Neural cell (in vitro differentiated cells): ENCODE results near the gene RPRD1A. TPM values are rescaled to one million over a fixed set of nuclear protein-coding genes. Genes with fewer than 3 reads are reported as not detected.

Source experiments
- H2AFZ ChIP-seq: fragments of 200-600, 300-800 bp; sonication (generic), shearing (Covaris generic); 2 replicates; pipeline ENCODE4 v1.6.0; 2014; ENCODE audit warnings: low read depth, mild to moderate bottlenecking, antibody characterized with exemption, low read length, moderate library complexity
- H3F3A ChIP-seq: fragments of 200-600 bp; shearing (Covaris generic); 2 replicates; pipeline ENCODE4 v1.6.1; 2016; ENCODE audit warnings: mild to moderate bottlenecking, moderate library complexity, mixed read lengths, antibody characterized with exemption, low read length; ENCODE audit not compliant: insufficient read depth, poor library complexity, severe bottlenecking
- H3K27ac ChIP-seq: fragments of 200-600, 300-800 bp; sonication (generic), shearing (Covaris generic); 2 replicates; pipeline ENCODE4 v1.5.1; 2014; ENCODE audit warnings: mild to moderate bottlenecking, low read length, moderate library complexity
- H3K27me3 ChIP-seq: fragments of 300-800, 200-600 bp; sonication (generic), shearing (Covaris generic); 2 replicates; pipeline ENCODE4 v1.6.0; 2014; ENCODE audit warnings: mild to moderate bottlenecking, low read depth, low read length, moderate library complexity; ENCODE audit not compliant: insufficient read depth
- H3K36me3 ChIP-seq: fragments of 300-800, 200-600 bp; sonication (generic), shearing (Covaris generic); 2 replicates; pipeline ENCODE4 v1.5.1; 2014; ENCODE audit warnings: mild to moderate bottlenecking, antibody characterized with exemption, low read length, moderate library complexity; ENCODE audit not compliant: insufficient read depth
- H3K4me2 ChIP-seq: fragments of 300-800, 200-600 bp; sonication (generic), shearing (Covaris generic); 2 replicates; pipeline ENCODE4 v1.6.0; 2014; ENCODE audit warnings: mild to moderate bottlenecking, low read length
- H3K4me3 ChIP-seq: fragments of 300-800, 200-600 bp; sonication (generic), shearing (Covaris generic); 2 replicates; pipeline ENCODE4 v1.5.1; 2014; ENCODE audit warnings: mild to moderate bottlenecking, low read length, moderate library complexity
- H3K79me2 ChIP-seq: fragments of 200-600 bp; shearing (Covaris generic); replicated peaks from 2 replicates; pipeline ENCODE4 v1.6.0; 2014; ENCODE audit warnings: mild to moderate bottlenecking, low read length, moderate library complexity; ENCODE audit not compliant: insufficient read depth
- H3K9ac ChIP-seq: fragments of 300-800, 200-600 bp; sonication (generic), shearing (Covaris generic); 2 replicates; pipeline ENCODE4 v1.6.1; 2016; ENCODE audit warnings: mild to moderate bottlenecking, low read length, mixed read lengths
- H3K9me2 ChIP-seq: fragments of 200-600 bp; shearing (Covaris generic); 2 replicates; pipeline ENCODE4 v1.6.1; 2016; ENCODE audit warnings: mild to moderate bottlenecking, low read length, mixed read lengths; ENCODE audit not compliant: insufficient read depth
- H3K9me3 ChIP-seq: fragments of 200-600, 300-800 bp; sonication (generic), shearing (Covaris generic); 2 replicates; pipeline ENCODE4 v1.6.1; 2016; ENCODE audit warnings: mild to moderate bottlenecking, mixed run types, low read length, moderate library complexity, mixed read lengths
- H4K20me1 ChIP-seq: fragments of 200-600 bp; shearing (Covaris generic); 2 replicates; pipeline ENCODE4 v1.6.1; 2016; ENCODE audit warnings: mild to moderate bottlenecking, mixed run types; ENCODE audit not compliant: insufficient read depth
- CTCF ChIP-seq: fragments of 450-650 bp; IDR thresholded peaks from 2 replicates; pipeline ENCODE4 v1.5.1; 2014; ENCODE audit warnings: antibody characterized with exemption, mild to moderate bottlenecking, moderate library complexity; ENCODE audit not compliant: poor library complexity, severe bottlenecking
- EP300 ChIP-seq: fragments of 450-650 bp; conservative IDR thresholded peaks from 2 replicates; pipeline ENCODE4 v1.6.1; 2014; ENCODE audit warnings: antibody characterized with exemption, mild to moderate bottlenecking, moderate library complexity; ENCODE audit not compliant: poor library complexity, severe bottlenecking
- EZH2 ChIP-seq: fragments of 200-600, 300-800 bp; shearing (Covaris generic), sonication (generic); IDR thresholded peaks from 2 replicates; pipeline ENCODE4 v1.6.1; 2014; ENCODE audit warnings: antibody characterized with exemption, low read length, borderline replicate concordance, mild to moderate bottlenecking; ENCODE audit not compliant: insufficient read depth, poor library complexity, severe bottlenecking
- MXI1 ChIP-seq: fragments of 450-650 bp; conservative IDR thresholded peaks from 2 replicates; pipeline ENCODE4 v1.6.1; 2014; ENCODE audit warnings: antibody characterized with exemption, mild to moderate bottlenecking; ENCODE audit not compliant: poor library complexity, severe bottlenecking
- POLR2AphosphoS5 ChIP-seq: IDR thresholded peaks from 2 replicates; pipeline ENCODE4 v1.6.1; 2012
- RAD21 ChIP-seq: fragments of 450-650 bp; conservative IDR thresholded peaks from 2 replicates; pipeline ENCODE4 v1.6.1; 2014; ENCODE audit warnings: antibody characterized with exemption, mild to moderate bottlenecking, moderate library complexity
- SMC3 ChIP-seq: fragments of 450-650 bp; conservative IDR thresholded peaks from 2 replicates; pipeline ENCODE4 v1.6.1; 2014; ENCODE audit warnings: antibody characterized with exemption, mild to moderate bottlenecking, moderate library complexity; ENCODE audit not compliant: poor library complexity
- TAF1 ChIP-seq: IDR thresholded peaks from 2 replicates; pipeline ENCODE4 v1.6.1; 2012; ENCODE audit warnings: low read depth
- polyA plus RNA-seq: library from polyadenylated mRNA; depleted of rRNA; stranded (reverse); fragments of >200 nt; gene quantifications from 2 replicates; pipeline ENCODE4 v1.2.3, GENCODE V29; 2014
- TF ChIP-seq, protein P1 (sequence below): IDR thresholded peaks from 2 replicates; pipeline ENCODE4 v1.6.1; 2012; ENCODE audit warnings: borderline replicate concordance

RPRD1A gene
- polyA plus RNA-seq, 1 donor from 2014 or later = 129 TPM

DNA sequence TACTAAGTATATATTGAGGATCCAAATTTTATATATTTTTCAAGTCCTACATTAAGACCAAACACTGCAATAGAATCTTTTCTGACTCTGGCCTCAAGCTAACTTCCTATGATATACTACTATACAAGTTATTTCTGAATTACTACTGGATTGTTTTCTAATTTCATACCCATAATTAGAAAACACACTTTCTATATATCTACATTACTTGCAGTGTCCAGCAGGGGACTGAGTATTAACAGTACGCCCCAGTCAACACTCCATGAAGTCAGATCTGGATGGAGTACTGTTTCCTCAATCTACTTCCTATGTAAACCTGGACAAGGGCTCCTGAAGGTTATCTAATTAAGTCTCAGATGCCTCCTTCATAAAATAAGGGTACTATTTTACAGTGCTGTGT is 68.4 kb downstream of the RPRD1A start:
- no peak for TF ChIP-seq EP300
- TF ChIP-seq TAF1 = no peak
- TF ChIP-seq RAD21 = no peak
- no peak for TF ChIP-seq POLR2AphosphoS5
- no peak for TF ChIP-seq EZH2
- no peak for TF ChIP-seq CTCF
- TF ChIP-seq, protein P1, sequence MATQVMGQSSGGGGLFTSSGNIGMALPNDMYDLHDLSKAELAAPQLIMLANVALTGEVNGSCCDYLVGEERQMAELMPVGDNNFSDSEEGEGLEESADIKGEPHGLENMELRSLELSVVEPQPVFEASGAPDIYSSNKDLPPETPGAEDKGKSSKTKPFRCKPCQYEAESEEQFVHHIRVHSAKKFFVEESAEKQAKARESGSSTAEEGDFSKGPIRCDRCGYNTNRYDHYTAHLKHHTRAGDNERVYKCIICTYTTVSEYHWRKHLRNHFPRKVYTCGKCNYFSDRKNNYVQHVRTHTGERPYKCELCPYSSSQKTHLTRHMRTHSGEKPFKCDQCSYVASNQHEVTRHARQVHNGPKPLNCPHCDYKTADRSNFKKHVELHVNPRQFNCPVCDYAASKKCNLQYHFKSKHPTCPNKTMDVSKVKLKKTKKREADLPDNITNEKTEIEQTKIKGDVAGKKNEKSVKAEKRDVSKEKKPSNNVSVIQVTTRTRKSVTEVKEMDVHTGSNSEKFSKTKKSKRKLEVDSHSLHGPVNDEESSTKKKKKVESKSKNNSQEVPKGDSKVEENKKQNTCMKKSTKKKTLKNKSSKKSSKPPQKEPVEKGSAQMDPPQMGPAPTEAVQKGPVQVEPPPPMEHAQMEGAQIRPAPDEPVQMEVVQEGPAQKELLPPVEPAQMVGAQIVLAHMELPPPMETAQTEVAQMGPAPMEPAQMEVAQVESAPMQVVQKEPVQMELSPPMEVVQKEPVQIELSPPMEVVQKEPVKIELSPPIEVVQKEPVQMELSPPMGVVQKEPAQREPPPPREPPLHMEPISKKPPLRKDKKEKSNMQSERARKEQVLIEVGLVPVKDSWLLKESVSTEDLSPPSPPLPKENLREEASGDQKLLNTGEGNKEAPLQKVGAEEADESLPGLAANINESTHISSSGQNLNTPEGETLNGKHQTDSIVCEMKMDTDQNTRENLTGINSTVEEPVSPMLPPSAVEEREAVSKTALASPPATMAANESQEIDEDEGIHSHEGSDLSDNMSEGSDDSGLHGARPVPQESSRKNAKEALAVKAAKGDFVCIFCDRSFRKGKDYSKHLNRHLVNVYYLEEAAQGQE = no peak
- no peak for TF ChIP-seq MXI1
- H4K20me1 ChIP-seq = no peaks in the 10 kb centered on the region
- H3K9me3 ChIP-seq = no peaks in the 10 kb centered on the region
- no peak overlapping the region for H3K4me3 ChIP-seq
- H3K9me2 ChIP-seq = no peaks in the 10 kb centered on the region
- H3F3A ChIP-seq = no peaks in the 10 kb centered on the region
- H3K4me2 ChIP-seq = no peak overlapping the region
- no peaks in the 10 kb centered on the region for H3K79me2 ChIP-seq
- H3K27ac ChIP-seq = no peak overlapping the region
- no peak overlapping the region for H2AFZ ChIP-seq
- H3K27me3 ChIP-seq = no peaks in the 10 kb centered on the region
- H3K9ac ChIP-seq = no peak overlapping the region
- no peaks in the 10 kb centered on the region for H3K36me3 ChIP-seq

GRCh38 chr18:35993013-35993412 is 74.3 kb downstream of the RPRD1A start:
- no peak overlapping the region for H3K9ac ChIP-seq
- no peaks in the 10 kb centered on the region for H3F3A ChIP-seq
- no peaks in the 10 kb centered on the region for H3K9me2 ChIP-seq
- no peak overlapping the region for H3K4me3 ChIP-seq
- H3K27me3 ChIP-seq = no peaks in the 10 kb centered on the region
- TF ChIP-seq RAD21 (no peak), CTCF (no peak), TAF1 (no peak), SMC3 (no peak), MXI1 (no peak), POLR2AphosphoS5 (no peak), EZH2 (no peak), EP300 (no peak)
- TF ChIP-seq, protein P1 = no peak
- no peaks in the 10 kb centered on the region for H3K36me3 ChIP-seq
- no peaks in the 10 kb centered on the region for H3K79me2 ChIP-seq
- no peak overlapping the region for H2AFZ ChIP-seq
- no peak overlapping the region for H3K27ac ChIP-seq
- no peak overlapping the region for H3K4me2 ChIP-seq
- H4K20me1 ChIP-seq = no peaks in the 10 kb centered on the region
- no peaks in the 10 kb centered on the region for H3K9me3 ChIP-seq
